Endothelial cell (in vitro differentiated cells): Measurements from ENCODE around the gene APC2. TPM values are rescaled to one million over a fixed set of nuclear protein-coding genes. Genes with fewer than 3 reads are reported as not detected.
A peak's percentile ranks its signal among the peaks of the same experiment; 100 is the strongest.

Experiments used
- DNase-seq: peaks from one replicate; pipeline ENCODE4 v3.0.0; 2021; ENCODE audit warnings: low spot score
- H3K27ac Mint-ChIP-seq: one replicate; pipeline ENCODE4 v1.8.0; 2021; ENCODE audit warnings: mixed read lengths, inconsistent platforms; ENCODE audit not compliant: unreplicated experiment
- H3K27me3 Mint-ChIP-seq: one replicate; pipeline ENCODE4 v1.8.0; 2021; ENCODE audit warnings: mild to moderate bottlenecking, moderate library complexity, mixed read lengths, inconsistent platforms; ENCODE audit not compliant: unreplicated experiment
- H3K36me3 Mint-ChIP-seq: one replicate; pipeline ENCODE4 v1.8.0; 2021; ENCODE audit warnings: mild to moderate bottlenecking, low read depth, mixed read lengths, inconsistent platforms; ENCODE audit not compliant: unreplicated experiment
- H3K4me1 Mint-ChIP-seq: one replicate; pipeline ENCODE4 v1.8.0; 2021; ENCODE audit warnings: mild to moderate bottlenecking, mixed read lengths, inconsistent platforms; ENCODE audit not compliant: unreplicated experiment
- H3K4me3 Mint-ChIP-seq: one replicate; pipeline ENCODE4 v1.8.0; 2021; ENCODE audit warnings: mild to moderate bottlenecking, mixed read lengths, inconsistent platforms; ENCODE audit not compliant: unreplicated experiment
- H3K9me3 Mint-ChIP-seq: one replicate; pipeline ENCODE4 v1.8.0; 2021; ENCODE audit warnings: mixed read lengths, inconsistent platforms; ENCODE audit not compliant: unreplicated experiment
- CTCF ChIP-seq: fragments of 200-600 bp; sonication (generic); IDR thresholded peaks from one replicate; pipeline ENCODE4 v1.5.0; 2021; ENCODE audit warnings: antibody characterized with exemption; ENCODE audit not compliant: unreplicated experiment
- total RNA-seq: library from RNA; stranded (reverse); fragmentation: NEBNext Ultra II Directional; extraction: Animal tissue kit (Norgen Biotek cat#: 25700); gene quantifications from one replicate; pipeline ENCODE4 v1.2.1, GENCODE V29; 2021; ENCODE audit not compliant: unreplicated experiment

The APC2 gene
- total RNA-seq, 1 donor from 2014 or later, result 1.9 TPM

GRCh38 chr19:1466018-1466460, 16.1 kb downstream of the APC2 start:
- Mint-ChIP-seq H3K4me3 (no peak overlapping the region), H3K27me3 (peaks cover 10% of the 10 kb centered on the region), H3K4me1 (no peaks in the 10 kb centered on the region), H3K36me3 (no peaks in the 10 kb centered on the region), H3K9me3 (no peaks in the 10 kb centered on the region), H3K27ac (no peak overlapping the region)
- peak; percentile 12 for TF ChIP-seq CTCF
- DNase-seq, result no peak

- no peak for TF ChIP-seq CTCF
- no peak for DNase-seq
- Mint-ChIP-seq H3K36me3 (no peaks in the 10 kb centered on the region), H3K27me3 (peaks cover 12% of the 10 kb centered on the region), H3K27ac (no peak overlapping the region), H3K4me1 (no peaks in the 10 kb centered on the region), H3K9me3 (no peaks in the 10 kb centered on the region), H3K4me3 (no peak overlapping the region)
Observed at GRCh38 chr19:1466461-1467214, 16.7 kb downstream of the APC2 start.

- Mint-ChIP-seq H3K36me3 (no peaks in the 10 kb centered on the region), H3K9me3 (no peaks in the 10 kb centered on the region)
- DNase-seq, result no peak
Observed at GRCh38 chr19:1467215-1467489, 17.2 kb downstream of the APC2 start.

GRCh38 chr19:1467490-1468273, 17.8 kb downstream of the APC2 start:
- DNase-seq, result no peak
- Mint-ChIP-seq H3K27me3 (peaks cover 12% of the 10 kb centered on the region), H3K4me3 (no peak overlapping the region), H3K27ac (no peak overlapping the region), H3K4me1 (no peaks in the 10 kb centered on the region), H3K36me3 (no peaks in the 10 kb centered on the region), H3K9me3 (no peaks in the 10 kb centered on the region)
- TF ChIP-seq CTCF, result no peak

More at GRCh38 chr19:1467215-1467489, 17.2 kb downstream of the APC2 start:
- no peak for TF ChIP-seq CTCF
- peaks cover 12% of the 10 kb centered on the region for H3K27me3 Mint-ChIP-seq
- no peaks in the 10 kb centered on the region for H3K4me1 Mint-ChIP-seq
- H3K27ac Mint-ChIP-seq, result no peak overlapping the region
- H3K4me3 Mint-ChIP-seq, result no peak overlapping the region

- Mint-ChIP-seq H3K9me3 (no peaks in the 10 kb centered on the region), H3K4me3 (no peak overlapping the region), H3K36me3 (peaks cover 4% of the 10 kb centered on the region), H3K4me1 (no peaks in the 10 kb centered on the region), H3K27ac (no peak overlapping the region), H3K27me3 (peaks cover 16% of the 10 kb centered on the region)
- TF ChIP-seq CTCF, result no peak
- DNase-seq, result no peak
Observed at GRCh38 chr19:1468274-1468820, 18.4 kb downstream of the APC2 start.
